Muscle of leg (tissue), 11 donors: Measurements from ENCODE around the gene IRF9. TPM values are rescaled to one million over a fixed set of nuclear protein-coding genes. Genes with fewer than 3 reads are reported as not detected.

Experiments used
- DNase-seq: peaks from one replicate; pipeline ENCODE4 v3.0.0; 2013
- H3K27ac ChIP-seq: one replicate; pipeline ENCODE4 v1.5.1; 2013; ENCODE audit warnings: mild to moderate bottlenecking, low read length, control low read depth
- H3K27me3 ChIP-seq: one replicate; pipeline ENCODE4 v1.6.1; 2013; ENCODE audit warnings: low read length; ENCODE audit not compliant: control insufficient read depth, insufficient read depth
- H3K36me3 ChIP-seq: one replicate; pipeline ENCODE4 v1.6.1; 2013; ENCODE audit warnings: low read length; ENCODE audit not compliant: control insufficient read depth, insufficient read depth
- H3K4me1 ChIP-seq: one replicate; pipeline ENCODE4 v1.6.1; 2013; ENCODE audit warnings: low read length; ENCODE audit not compliant: control insufficient read depth, insufficient read depth
- H3K4me3 ChIP-seq: one replicate; pipeline ENCODE4 v1.5.1; 2013; ENCODE audit warnings: low read length, control low read depth
- H3K9me3 ChIP-seq: replicated peaks from 2 replicates; pipeline ENCODE4 v1.6.1; 2013; ENCODE audit warnings: low read depth, low read length; ENCODE audit not compliant: control insufficient read depth
- WGBS: methylation state at CpG from one replicate; pipeline ENCODE4 v1.1.5; 2013; ENCODE audit warnings: missing lambda C conversion rate; ENCODE audit not compliant: insufficient coverage; 5-methylcytosine and 5-hydroxymethylcytosine counted together
- polyA plus RNA-seq, 8 donors: library from polyadenylated mRNA; unstranded; fragments of 120-200 nt; gene quantifications; one replicate each; pipeline versions ENCODE4 v1.2.1 to v1.2.3, GENCODE V29; 2013; ENCODE audit warnings: inconsistent platforms in 1 of 8, low replicate concordance in 1 of 8; ENCODE audit not compliant: insufficient read length in 8 of 8, insufficient read depth in 1 of 8
- total RNA-seq: library from RNA; stranded (reverse); fragments of 120-200 nt; gene quantifications from one replicate; pipeline ENCODE4 v1.2.4, GENCODE V29; 2013

IRF9 gene
- total and polyA plus RNA-seq, 9 donors, result 24.0 to 36.3 (median 26.9) TPM

- DNase-seq, result no peak
- Histone ChIP-seq H3K9me3 (no peaks in the 10 kb centered on the region), H3K27ac (peak overlapping the region; percentile 98), H3K4me3 (peak overlapping the region; percentile 91), H3K4me1 (peaks cover 37% of the 10 kb centered on the region), H3K27me3 (no peaks in the 10 kb centered on the region), H3K36me3 (peaks cover 79% of the 10 kb centered on the region)
- WGBS, result 77% methylated on average over 5 of the region's 8 CpGs
Measured at GRCh38 chr14:24162093-24162492, 1.0 kb downstream of the IRF9 start.

GRCh38 chr14:24164518-24164991, 3.5 kb downstream of the IRF9 start:
- H3K9me3 ChIP-seq, result no peaks in the 10 kb centered on the region
- WGBS, result 93% methylated on average over 14 of the region's 14 CpGs
- no peak overlapping the region for H3K4me3 ChIP-seq
- peaks cover 37% of the 10 kb centered on the region for H3K4me1 ChIP-seq
- H3K27ac ChIP-seq, result no peak overlapping the region
- no peaks in the 10 kb centered on the region for H3K27me3 ChIP-seq
- DNase-seq, result no peak
- H3K36me3 ChIP-seq, result peaks cover 80% of the 10 kb centered on the region

- WGBS, result 93% methylated on average over 2 of the region's 5 CpGs
- DNase-seq, result no peak
- no peaks in the 10 kb centered on the region for H3K9me3 ChIP-seq
- peaks cover 29% of the 10 kb centered on the region for H3K4me1 ChIP-seq
- no peak overlapping the region for H3K27ac ChIP-seq
- no peaks in the 10 kb centered on the region for H3K27me3 ChIP-seq
- peaks cover 75% of the 10 kb centered on the region for H3K36me3 ChIP-seq
- no peak overlapping the region for H3K4me3 ChIP-seq
Measured at GRCh38 chr14:24165785-24166184, 4.7 kb downstream of the IRF9 start.

- Histone ChIP-seq H3K4me3 (no peak overlapping the region), H3K27me3 (no peaks in the 10 kb centered on the region), H3K36me3 (peaks cover 67% of the 10 kb centered on the region), H3K4me1 (peaks cover 33% of the 10 kb centered on the region), H3K27ac (no peak overlapping the region), H3K9me3 (no peaks in the 10 kb centered on the region)
- 87% methylated on average over 3 of the region's 3 CpGs for WGBS
- DNase-seq, result peak; percentile 43
Measured at GRCh38 chr14:24167469-24168114, 6.5 kb downstream of the IRF9 start.

- Histone ChIP-seq H3K9me3 (no peaks in the 10 kb centered on the region), H3K4me1 (peaks cover 16% of the 10 kb centered on the region), H3K27me3 (no peaks in the 10 kb centered on the region), H3K36me3 (peaks cover 43% of the 10 kb centered on the region), H3K4me3 (peak within 1 kb of the TSS; percentile 37), H3K27ac (no peak within 1 kb of the TSS)
- peak; percentile 93 for DNase-seq
- 6% methylated on average over 53 of the region's 63 CpGs for WGBS
Measured at GRCh38 chr14:24171422-24172260, 10.6 kb downstream of the IRF9 start, which contains the start of gene REC8. Gene REC8 (plus strand): TSS chr14:24172080. CDS start chr14:24172553, 473 bp downstream.

GRCh38 chr14:24172261-24172860, 11.3 kb downstream of the IRF9 start:
- H3K4me1 ChIP-seq, result peaks cover 16% of the 10 kb centered on the region
- H3K27me3 ChIP-seq, result no peaks in the 10 kb centered on the region
- H3K36me3 ChIP-seq, result peaks cover 44% of the 10 kb centered on the region
- no peak overlapping the region for H3K27ac ChIP-seq
- 4% methylated on average over 9 of the region's 30 CpGs for WGBS
- no peaks in the 10 kb centered on the region for H3K9me3 ChIP-seq
- peak overlapping the region; percentile 37 for H3K4me3 ChIP-seq
- DNase-seq, result no peak

- H3K27ac ChIP-seq, result no peak overlapping the region
- peaks cover 16% of the 10 kb centered on the region for H3K4me1 ChIP-seq
- peaks cover 45% of the 10 kb centered on the region for H3K36me3 ChIP-seq
- no peaks in the 10 kb centered on the region for H3K27me3 ChIP-seq
- WGBS, result 54% methylated on average over 19 of the region's 20 CpGs
- H3K9me3 ChIP-seq, result no peaks in the 10 kb centered on the region
- DNase-seq, result no peak
- H3K4me3 ChIP-seq, result no peak overlapping the region
Measured at GRCh38 chr14:24172871-24173281, 11.8 kb downstream of the IRF9 start.

GRCh38 chr14:24176599-24176998, 15.5 kb downstream of the IRF9 start:
- H3K4me3 ChIP-seq, result no peak overlapping the region
- no peak for DNase-seq
- no peaks in the 10 kb centered on the region for H3K9me3 ChIP-seq
- peaks cover 64% of the 10 kb centered on the region for H3K36me3 ChIP-seq
- WGBS, result 89% methylated on average over 4 of the region's 5 CpGs
- no peaks in the 10 kb centered on the region for H3K27me3 ChIP-seq
- H3K4me1 ChIP-seq, result peaks cover 13% of the 10 kb centered on the region
- no peak overlapping the region for H3K27ac ChIP-seq

- peaks cover 71% of the 10 kb centered on the region for H3K36me3 ChIP-seq
- no peak overlapping the region for H3K27ac ChIP-seq
- no peaks in the 10 kb centered on the region for H3K9me3 ChIP-seq
- H3K4me1 ChIP-seq, result peaks cover 7% of the 10 kb centered on the region
- 60% methylated on average over 1 of the region's 12 CpGs for WGBS
- no peaks in the 10 kb centered on the region for H3K27me3 ChIP-seq
- H3K4me3 ChIP-seq, result no peak overlapping the region
- no peak for DNase-seq
Measured at GRCh38 chr14:24177041-24177825, 16.2 kb downstream of the IRF9 start.
